Right ventricle myocardium inferior (tissue), 1 donor: ENCODE data around the gene CYB5RL. TPM values are rescaled to one million over a fixed set of nuclear protein-coding genes. Genes with fewer than 3 reads are reported as not detected.
"Not testable (repeated sequence)": the region's sequence is repeated elsewhere in the genome, so short reads cannot be mapped to it uniquely, and the experiment has no call there.

ENCODE experiments used
- ATAC-seq: fragments of 200-7000 bp; cut with Tn5 transposase; one replicate; pipeline ENCODE4 v1.9.1; 2020; ENCODE audit warnings: mild to moderate bottlenecking, moderate library complexity
- DNase-seq: peaks from one replicate; pipeline ENCODE4 v3.0.0; 2021; ENCODE audit errors: missing footprints
- intact Hi-C: fragments of 100-400 bp; cut with DNase I; formaldehyde crosslinking; loops from one replicate; pipeline ENCODE4 v1.11.0; 2022
- long read RNA-seq: library from polyadenylated mRNA; unstranded; transcript quantifications from one replicate; pipeline ENCODE4 v2.0.0, GENCODE V29; 2021
- total RNA-seq: library from RNA; stranded (reverse); fragmentation: NEBNext Ultra II Directional; extraction: Animal tissue kit (Norgen Biotek cat#: 25700); gene quantifications from one replicate; pipeline ENCODE4 v1.2.1, GENCODE V29; 2021
- donor health status: DM: no; HTN: yes; CAD: no; lungs with severe emphysema.

CYB5RL gene, protein sequence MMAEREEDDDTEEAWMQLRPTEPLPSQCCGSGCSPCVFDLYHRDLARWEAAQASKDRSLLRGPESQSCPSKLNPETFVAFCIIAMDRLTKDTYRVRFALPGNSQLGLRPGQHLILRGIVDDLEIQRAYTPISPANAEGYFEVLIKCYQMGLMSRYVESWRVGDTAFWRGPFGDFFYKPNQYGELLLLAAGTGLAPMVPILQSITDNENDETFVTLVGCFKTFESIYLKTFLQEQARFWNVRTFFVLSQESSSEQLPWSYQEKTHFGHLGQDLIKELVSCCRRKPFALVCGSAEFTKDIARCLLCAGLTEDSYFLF
- 3.9 TPM for total RNA-seq
- long read RNA-seq, partial matches to known transcripts = 2 of 3 reads
- long read RNA-seq, other reads (novel, unspliced or antisense) = 1 of 3 reads

DNA sequence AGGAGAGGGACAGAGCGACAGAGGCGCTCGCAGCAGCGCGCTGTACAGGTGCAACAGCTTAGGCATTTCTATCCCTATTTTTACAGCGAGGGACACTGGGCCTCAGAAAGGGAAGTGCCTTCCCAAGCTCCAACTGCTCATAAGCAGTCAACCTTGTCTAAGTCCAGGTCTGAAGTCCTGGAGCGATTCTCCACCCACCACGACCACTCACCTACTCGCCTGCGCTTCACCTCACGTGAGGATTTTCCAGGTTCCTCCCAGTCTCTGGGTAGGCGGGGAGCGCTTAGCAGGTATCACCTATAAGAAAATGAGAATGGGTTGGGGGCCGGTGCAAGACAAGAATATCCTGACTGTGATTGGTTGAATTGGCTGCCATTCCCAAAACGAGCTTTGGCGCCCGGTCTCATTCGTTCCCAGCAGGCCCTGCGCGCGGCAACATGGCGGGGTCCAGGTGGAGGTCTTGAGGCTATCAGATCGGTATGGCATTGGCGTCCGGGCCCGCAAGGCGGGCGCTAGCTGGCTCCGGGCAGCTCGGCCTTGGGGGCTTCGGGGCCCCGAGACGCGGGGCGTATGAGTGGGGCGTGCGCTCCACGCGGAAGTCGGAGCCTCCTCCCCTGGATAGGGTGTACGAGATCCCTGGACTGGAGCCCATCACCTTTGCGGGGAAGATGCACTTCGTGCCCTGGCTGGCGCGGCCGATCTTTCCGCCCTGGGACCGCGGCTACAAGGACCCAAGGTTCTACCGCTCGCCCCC lies at the start of gene CYB5RL, which contains the start of gene MRPL37:
CYB5RL (minus strand) TSS at position 266 of the 754 bp plus-strand sequence. CDS start 4,414 bp downstream, outside the sequence.
MRPL37 (plus strand) TSS at position 403 of the 754 bp plus-strand sequence; CDS start at position 480, 77 bp downstream.
- peak; percentile 95 for DNase-seq
- peak; percentile 99 for ATAC-seq
- intact Hi-C loops = loop anchor here (2.0 to 10.0 kb wide), 3 partner anchors 77 to 285 kb away; partner anchors contain the start of gene SSBP3

DNA sequence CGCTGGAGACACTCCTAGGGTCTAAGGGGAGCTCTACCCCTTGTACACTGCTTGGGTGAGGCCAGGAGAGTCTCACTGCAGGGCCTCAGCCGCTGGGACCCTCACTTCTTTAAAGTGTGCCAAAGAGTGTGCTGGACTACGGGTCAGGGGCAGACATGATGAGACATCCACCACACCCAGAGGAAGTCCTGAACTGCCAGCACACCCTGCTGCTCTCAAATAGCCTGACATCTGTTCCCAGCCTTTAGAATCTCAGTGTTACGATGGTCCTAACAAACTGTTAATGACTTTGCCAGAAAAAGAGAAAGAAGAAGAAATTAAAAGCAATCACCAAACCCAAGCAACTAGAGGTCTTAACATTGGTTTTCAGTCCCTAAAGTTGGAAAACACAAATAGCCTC lies 49.1 kb upstream of the CYB5RL start:
- intact Hi-C loops = no loop called here
- ATAC-seq (no peak), DNase-seq (peak; percentile 28)

DNA sequence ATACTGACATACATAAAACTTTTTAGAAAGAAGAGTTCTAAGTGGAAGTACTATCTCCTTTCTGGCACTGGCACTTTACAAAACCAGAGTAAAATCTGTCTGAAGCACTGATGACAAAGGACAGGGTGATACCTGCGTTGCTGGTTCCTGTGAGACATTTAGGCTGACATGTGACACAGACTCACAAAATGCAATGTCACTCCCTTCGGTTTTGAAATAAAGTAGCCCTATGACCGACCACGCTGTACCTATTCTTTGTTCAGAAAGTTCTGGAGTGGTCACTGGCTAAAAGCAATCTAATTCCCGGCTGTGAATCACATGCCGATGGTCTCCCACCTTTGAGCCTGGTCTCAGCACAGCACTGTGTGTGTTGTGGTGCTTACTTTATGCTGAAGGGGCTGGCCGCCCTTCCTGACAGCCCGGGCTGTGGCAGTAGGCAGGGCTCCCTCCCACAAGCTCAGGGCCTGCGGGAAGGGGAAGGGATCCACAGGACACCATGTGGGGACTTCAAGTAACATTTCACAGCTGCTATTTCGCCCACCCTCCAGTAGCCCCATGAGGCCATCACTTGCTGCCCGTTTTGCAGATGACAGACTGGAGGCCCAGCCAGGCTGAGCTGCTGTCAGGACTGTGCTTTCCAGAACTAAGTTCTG lies 48.2 kb upstream of the CYB5RL start:
- ATAC-seq = no peak

DNA sequence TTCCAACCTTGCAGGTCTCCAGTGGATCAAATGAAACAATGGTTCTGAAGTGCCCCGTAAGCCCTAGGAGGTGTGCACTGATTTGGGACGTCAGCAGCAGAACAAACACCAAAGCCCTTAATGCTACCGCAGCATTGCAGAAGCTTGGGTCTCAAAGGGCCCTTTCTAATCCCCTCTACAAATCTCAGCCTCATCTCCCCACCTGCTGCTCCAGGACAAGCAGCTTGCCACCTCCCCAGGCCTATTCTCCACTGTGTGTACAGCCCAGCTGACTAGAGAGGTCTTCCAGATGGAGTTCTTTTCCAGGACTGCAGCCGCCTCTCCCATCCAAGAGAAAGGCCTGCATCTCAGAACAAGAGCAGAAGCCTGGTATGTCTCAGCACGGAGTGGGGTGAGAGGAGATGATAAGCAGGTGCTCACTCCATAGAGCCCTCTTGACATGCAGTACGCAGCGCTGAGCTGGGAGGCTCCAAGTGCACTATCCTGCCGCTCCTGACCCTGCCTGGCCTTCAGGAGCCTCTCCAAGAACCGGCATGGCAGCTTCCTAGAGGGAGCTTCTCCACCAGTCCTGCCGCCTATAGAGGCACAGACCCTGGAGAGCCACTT lies 46.4 kb upstream of the CYB5RL start:
- intact Hi-C loops = no loop called here
- DNase-seq (peak; percentile 48), ATAC-seq (peak; percentile 71)

More for the DNA sequence above, 48.2 kb upstream of the CYB5RL start:
- peak; percentile 28 for DNase-seq
- intact Hi-C loops = no loop called here

DNA sequence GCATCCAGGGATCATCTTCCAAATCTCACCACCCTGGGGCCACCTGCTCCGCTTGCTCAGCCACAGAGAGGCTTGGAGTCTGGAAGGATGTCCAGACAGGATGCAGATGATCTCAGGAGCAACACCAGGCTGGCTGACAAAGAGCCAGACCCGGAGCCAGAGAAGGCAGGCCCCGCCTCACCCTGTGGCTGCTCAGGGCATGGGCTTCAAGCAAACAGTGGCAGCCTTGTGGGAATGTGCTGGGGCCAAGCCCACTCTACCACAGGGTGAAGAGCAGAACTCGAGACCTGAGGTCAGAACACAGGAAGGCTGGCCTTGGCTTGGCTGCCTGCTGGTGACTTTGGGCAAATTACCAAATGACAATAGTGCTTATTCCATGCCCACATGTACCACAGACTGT lies 45.7 kb upstream of the CYB5RL start:
- DNase-seq (peak; percentile 69), ATAC-seq (no peak)
- intact Hi-C loops = no loop called here

DNA sequence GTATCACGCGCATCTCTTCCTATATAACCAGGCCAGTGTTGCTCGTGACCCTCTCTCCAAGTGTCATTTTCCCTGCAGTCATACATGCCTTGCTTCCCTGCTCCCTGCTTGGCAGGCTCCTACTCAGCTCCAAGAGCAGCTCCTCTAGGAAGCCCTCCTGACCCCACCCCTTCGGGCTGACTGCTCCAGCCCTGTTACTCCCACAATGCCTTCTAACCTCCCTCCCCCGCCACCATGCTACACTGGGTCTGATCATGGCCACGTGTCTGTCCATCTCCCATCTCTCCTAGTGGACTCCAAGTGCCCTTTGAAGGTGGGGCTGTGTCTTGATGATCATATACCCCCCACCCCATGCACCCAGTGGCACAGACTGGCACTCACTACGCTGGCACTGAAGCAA lies 44.8 kb upstream of the CYB5RL start:
- DNase-seq = peak; percentile 14
- intact Hi-C loops = no loop called here
- ATAC-seq = no peak

DNA sequence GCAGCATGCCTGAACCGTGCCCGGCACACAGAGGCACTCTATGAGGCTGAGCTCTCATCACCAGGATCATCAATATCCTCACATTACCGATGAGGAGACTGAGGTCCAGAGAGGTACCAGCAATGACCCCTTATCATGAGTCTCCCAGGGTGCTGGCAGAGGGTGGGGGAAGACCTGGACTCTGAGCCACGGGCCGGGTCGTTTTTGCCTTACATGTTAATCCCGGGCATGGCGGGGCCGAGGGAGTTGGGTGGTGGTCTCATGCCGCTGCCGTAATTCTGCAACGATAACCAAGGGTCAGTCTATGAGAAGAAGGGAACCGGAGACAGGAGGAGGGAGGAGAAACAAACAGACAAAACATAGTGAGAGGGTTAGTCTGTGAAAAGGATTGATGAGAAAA lies 43.2 kb upstream of the CYB5RL start:
- DNase-seq (peak; percentile 58), ATAC-seq (no peak)
- intact Hi-C loops = no loop called here

DNA sequence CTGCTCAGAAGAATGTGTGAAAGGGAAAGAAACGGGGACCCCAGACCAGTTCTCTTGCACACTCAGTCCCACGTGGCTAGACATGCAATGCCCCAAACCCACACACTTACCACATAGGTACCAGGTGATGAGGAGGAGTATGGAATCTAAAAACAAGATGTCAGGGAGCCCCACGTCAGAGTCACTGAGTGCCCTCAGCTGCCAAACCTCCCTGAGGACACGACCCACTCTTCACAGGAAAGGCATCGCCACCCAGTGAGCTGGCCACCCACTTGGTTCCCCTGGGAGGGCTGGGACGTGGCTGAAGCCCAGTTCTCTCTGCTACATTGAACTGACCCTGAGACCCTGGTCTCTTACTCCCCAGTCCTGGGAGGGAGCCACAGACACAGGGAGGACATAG lies 41.5 kb upstream of the CYB5RL start:
- intact Hi-C loops = no loop called here
- DNase-seq (peak; percentile 42), ATAC-seq (no peak)

DNA sequence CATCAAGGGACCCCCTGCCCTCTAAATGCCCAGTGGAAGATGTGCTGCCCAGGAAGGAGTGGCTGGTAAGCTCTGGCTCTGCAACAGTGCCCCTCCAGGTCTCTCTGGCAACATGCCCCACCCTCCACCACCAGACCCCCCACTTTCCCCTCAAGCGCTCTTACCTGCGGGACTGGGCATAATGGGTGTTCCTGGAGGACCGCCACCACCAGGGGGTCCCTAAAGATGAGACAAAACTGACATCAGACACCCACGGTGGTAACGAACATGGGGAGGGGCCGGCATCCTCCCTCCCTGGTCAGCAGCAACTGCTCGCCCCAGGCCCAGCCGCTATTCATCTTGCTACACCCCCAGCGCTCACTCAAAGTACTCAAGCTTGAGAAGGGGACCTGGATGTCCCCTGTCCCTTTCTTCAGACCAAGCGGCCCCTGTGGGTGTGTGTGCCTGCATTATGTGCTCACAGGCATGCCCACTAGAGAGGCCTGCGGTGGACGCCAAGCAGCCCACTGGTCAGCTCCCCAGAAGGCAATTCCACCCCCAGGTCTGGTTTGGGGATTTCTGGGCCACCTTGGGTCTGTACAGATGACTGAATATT lies 41.0 kb upstream of the CYB5RL start:
- DNase-seq = peak; percentile 55
- ATAC-seq = no peak
- intact Hi-C loops = no loop called here

DNA sequence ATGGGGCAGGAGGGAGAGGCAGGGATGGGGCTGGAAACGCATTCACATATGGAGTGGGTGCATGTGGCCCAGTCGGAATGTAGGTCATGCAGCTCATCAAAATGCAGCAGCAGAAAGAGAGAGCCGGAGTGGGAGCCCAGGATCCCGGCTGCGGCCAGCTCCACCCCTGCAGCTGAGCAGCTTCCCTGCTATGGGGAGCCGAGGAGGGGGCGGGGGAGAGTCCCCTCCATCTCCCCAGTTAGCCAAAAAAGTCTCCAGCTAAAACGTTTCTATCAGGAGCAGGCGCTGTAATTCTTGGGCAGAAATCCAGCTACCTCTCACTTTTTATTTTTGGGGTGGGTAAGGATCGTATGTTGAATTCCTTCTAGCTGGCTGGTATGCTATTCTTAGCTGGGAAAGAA lies 39.8 kb upstream of the CYB5RL start:
- ATAC-seq (no peak), DNase-seq (no peak)
- intact Hi-C loops = no loop called here

DNA sequence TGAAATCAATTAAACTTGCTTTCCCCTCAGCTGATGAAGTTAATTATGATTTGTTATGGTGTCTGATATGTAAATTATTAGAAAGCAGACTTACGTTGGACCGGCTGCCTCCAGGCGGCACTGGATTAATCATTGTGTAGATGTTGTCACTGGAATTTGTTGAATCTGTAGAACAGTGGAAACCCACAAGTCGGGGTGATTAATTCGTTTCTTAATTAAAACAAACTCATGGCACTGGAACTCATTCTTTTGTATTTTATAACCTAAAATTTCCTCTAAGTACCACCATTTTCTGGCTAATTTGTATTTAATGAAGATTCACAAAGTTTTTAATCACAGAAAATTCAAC lies 39.2 kb upstream of the CYB5RL start:
- intact Hi-C loops = no loop called here
- DNase-seq (no peak), ATAC-seq (no peak)

DNA sequence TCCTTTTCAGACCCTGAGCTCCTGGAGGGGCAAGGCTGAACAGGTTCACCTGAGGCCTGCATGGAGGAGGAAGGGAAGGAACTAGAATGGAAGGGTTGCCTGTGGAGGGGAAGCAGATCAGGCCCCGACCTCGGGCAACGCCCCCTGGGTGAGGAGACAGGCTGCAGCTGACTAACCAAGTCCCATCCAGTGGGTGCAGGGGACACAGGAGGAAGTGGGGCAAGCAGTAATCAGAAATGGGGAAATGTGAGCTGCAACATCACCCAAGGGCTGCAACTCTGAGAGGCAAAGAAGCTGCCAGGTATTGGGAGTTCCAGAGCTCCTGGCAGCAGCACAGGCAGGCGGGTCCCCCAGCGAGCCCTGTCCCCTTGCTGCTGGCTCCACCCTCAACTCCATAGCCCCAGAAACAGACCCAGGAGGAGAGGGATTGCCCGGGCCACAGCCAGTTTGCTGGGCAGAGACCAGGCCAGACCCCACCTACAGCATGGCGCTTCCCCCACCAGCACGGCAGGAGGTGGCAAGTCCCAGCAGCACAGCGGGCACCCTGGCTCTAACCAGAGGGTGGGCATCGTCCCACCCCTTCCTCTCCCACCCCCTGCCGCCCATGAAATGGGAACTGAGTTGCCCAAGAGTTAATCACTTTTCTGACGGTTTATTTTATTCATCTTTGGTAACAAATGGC lies 38.7 kb upstream of the CYB5RL start:
- ATAC-seq (no peak), DNase-seq (peak; percentile 58)
- intact Hi-C loops = no loop called here

DNA sequence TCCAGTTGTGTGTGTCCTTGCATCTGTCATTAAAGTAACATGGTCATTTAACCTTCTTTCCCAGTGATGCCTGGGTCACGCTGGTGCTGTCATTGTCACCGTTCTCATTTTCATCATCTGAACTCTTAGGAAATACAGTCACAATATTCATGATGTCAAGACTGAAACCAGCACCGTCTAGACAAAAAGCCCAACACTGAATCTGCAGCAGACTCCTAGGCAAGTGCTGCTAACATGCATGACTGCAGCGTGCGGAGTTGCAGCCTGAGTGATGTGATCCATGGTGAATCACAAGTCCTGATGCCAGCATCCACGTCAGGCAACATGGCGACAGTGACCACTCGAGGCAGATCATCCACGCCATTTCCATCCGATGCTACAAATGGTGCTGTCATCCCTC lies 37.8 kb upstream of the CYB5RL start:
- DNase-seq (no peak), ATAC-seq (no peak)
- intact Hi-C loops = no loop called here

DNA sequence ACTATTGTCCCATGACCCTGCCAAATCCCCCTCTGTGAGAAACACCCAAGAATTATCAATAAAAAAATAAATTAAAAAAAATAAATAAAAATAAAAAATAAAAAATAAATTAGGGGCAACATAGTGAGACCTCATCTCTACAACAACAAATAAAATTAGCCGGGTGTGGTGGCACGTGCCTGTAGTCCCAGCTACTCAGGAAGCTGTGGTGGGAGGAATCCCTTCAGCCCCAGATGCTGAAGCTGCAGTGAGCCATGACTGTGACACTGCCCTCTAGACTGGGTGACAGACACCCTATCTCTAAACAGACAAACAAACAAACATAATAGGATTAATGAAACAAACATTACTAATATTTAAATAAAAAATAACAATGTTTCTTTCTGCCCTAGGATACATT lies 34.5 kb upstream of the CYB5RL start:
- intact Hi-C loops = no loop called here
- DNase-seq = no peak
- ATAC-seq = no peak

DNA sequence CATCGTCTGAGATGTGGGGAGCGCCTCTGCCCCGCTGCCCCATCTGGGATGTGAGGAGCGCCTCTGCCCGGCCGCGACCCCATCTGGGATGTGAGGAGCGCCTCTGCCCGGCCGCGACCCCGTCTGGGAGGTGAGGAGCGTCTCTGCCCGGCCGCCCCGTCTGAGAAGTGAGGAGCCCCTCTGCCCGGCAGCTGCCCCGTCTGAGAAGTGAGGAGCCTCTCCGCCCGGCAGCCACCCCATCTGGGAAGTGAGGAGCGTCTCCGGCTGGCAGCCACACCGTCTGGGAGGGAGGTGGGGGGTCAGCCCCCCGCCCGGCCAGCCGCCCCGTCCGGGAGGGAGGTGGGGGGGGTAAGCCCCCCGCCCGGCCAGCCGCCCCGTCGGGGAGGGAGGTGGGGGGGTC lies 33.4 kb upstream of the CYB5RL start:
- ATAC-seq, DNase-seq, intact Hi-C loops: not testable (repeated sequence)

DNA sequence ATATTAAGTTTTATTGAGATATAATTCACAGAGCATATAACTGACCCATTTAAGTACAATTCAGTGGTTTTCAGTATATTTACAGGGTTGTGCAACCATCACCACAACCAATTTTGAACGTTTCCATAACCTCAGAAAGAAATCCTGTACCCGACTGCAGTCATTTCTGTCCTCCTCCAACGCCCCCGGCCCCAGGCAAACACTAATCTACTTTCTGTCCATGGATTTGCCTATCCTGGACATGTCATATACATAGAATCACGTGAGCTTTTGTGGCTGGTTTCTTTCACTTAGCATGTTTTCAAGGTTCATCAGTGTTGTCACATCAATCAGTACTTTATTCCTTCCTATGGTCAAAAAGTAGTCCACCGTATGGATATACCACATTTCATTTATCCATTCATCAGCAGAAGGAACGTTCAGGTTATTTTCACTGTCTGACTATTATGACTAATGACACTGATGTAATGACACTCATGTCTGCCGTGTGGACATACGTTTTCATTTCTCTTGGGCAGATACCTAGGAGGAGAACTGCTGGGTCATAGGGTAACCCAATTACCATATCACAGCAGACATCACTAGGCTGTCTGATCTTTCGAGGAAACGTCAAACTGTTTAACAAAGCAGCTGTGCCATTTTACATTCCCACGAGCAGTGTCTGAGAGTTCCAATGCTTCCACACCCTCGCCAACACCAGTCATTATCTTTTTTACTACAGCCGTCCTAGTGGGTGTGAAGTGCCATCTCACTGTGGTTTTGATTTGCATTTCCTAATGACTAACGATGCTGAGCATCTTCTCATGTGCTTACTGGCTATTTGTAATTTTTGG lies 30.9 kb upstream of the CYB5RL start:
- DNase-seq = no peak
- ATAC-seq = no peak
- intact Hi-C loops = no loop called here

DNA sequence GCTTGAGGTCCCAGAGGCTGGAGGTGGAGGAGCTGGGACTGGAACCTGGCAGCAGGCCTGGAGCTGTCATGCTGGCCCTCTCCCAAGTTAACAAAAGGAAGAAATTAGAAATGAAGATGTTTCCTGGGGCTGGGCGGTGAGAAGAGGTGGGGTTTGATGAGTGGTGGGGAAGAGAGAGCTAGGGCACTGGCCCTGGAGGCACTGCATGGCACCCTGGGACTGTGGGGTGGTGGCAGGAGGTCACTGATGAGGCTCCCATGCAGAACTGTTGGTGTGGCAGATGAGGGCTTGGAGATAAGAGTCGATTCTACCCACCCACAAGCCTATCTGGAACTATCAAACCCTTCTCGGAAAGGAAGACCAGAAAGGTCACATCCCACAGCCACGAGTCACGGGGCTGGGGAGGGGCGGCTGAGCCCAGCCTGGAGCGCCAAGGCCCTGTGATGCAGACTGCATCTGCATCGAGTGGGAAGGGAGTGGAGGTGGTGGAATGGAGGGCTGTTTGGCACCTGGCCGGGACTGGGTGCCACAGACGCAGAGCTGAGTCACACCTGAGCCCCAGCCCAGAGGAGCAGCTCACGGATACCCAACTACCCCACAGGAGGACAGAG lies 29.6 kb upstream of the CYB5RL start:
- ATAC-seq = peak; percentile 27
- intact Hi-C loops = no loop called here
- DNase-seq = peak; percentile 8
